ENCODE measurements around the gene ZDHHC7.
"Not testable (repeated sequence)": the region's sequence is repeated elsewhere in the genome, so short reads cannot be mapped to it uniquely, and the experiment has no call there.

The ZDHHC7 gene, protein sequence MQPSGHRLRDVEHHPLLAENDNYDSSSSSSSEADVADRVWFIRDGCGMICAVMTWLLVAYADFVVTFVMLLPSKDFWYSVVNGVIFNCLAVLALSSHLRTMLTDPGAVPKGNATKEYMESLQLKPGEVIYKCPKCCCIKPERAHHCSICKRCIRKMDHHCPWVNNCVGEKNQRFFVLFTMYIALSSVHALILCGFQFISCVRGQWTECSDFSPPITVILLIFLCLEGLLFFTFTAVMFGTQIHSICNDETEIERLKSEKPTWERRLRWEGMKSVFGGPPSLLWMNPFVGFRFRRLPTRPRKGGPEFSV

DNA sequence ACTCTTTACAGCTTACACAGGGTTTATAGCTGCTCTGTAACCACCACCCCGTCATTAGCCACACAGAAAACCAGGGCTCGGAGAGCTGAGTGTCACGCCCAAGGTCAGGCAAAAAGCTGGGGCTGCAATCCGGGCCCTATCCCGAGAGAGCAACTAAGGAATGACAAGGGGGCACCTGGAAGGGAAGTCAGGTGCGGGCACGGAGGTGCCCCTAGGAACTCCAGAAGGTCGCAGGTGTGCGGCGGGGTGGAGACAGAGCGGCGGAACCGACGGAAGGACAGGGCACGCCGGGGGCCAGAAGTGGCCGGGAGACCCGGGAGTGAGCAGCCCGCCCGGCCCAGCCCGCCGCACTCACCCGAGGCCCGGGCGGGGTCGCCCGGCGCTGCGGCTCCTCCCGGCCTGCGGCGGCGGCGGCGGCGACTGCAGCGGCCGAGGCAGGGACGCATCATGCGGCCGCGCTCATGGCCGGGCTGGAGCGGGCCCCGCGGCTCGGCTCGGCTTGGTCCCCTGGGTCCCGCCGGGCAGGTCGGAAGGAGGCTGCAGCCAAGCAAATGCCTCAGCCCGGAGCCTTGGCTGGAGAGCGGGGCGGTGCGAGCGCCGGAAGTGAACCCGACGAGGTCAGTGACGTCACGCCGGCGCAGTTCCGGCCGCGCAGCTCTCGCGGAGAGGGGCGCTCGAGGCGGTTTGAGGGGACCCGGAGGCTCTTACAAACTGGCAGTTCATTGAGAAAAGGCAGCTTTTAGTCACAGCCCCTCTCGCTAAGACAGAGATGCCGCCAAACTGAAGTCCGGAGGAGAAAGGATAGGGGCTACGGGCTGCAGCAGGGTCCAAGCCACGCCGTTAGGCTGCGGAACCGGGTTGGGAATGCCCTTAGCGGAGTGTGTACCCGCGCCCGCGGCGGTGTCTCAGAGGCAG, at the start of gene ZDHHC7:
ZDHHC7 (minus strand) TSS at position 605 of the 915 bp plus-strand sequence. CDS start 20,917 bp downstream, outside the sequence.
- DNase-seq = peak; percentile 90 to 94
- TF ChIP-seq GATA1 (IDR thresholded peaks at IDR 0.05; ENCODE audit: low read depth, low read length) (no peak), POLR2A (IDR thresholded peaks at IDR 0.05; ENCODE audit: low read length) (peak; percentile 96)

DNA sequence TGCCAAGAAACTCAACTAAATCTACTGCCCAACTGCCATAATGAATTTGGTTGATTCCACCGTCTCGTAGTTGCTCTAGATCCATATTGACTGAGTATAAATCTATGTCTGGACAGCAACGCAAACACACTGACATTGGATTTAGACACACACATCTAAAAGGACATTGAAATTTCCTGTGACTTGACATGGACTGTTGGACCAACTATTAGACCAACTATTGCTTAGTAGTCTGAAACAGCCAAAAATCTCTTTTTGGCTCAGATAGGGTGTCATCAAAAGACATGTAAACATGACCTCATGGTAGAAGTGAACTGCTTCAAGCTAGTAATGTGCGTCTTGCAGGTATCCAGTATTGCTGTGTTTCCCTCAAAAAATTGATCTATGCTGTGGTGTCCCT, 47.6 kb upstream of the ZDHHC7 start:
- DNase-seq = no peak
- TF ChIP-seq GATA1 (IDR thresholded peaks at IDR 0.05; ENCODE audit: low read depth, low read length) (no peak), POLR2A (IDR thresholded peaks at IDR 0.05; ENCODE audit: low read length) (no peak)

DNA sequence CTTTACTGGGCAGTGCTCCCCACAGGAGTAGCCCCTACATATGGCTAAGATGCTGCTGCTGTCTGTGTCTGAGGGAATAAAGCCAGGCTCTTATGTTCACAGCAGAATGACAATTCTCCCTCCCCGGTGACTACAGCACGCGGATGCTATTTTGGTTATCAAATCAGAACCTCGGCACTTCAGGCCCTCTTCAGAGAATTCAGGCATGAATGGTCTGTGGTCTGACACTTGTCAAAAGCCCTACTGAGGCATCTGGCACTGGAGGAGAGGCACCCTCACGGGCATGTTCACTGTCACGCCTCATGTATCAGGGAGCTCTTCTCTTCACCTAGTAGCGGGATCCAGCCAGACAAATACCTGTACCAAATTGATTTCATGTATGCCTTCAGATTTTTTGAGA, 46.6 kb upstream of the ZDHHC7 start:
- no peak for TF ChIP-seq GATA1 (IDR thresholded peaks at IDR 0.05; ENCODE audit: low read depth, low read length)
- TF ChIP-seq POLR2A (IDR thresholded peaks at IDR 0.05; ENCODE audit: low read length) = no peak
- DNase-seq = no peak

DNA sequence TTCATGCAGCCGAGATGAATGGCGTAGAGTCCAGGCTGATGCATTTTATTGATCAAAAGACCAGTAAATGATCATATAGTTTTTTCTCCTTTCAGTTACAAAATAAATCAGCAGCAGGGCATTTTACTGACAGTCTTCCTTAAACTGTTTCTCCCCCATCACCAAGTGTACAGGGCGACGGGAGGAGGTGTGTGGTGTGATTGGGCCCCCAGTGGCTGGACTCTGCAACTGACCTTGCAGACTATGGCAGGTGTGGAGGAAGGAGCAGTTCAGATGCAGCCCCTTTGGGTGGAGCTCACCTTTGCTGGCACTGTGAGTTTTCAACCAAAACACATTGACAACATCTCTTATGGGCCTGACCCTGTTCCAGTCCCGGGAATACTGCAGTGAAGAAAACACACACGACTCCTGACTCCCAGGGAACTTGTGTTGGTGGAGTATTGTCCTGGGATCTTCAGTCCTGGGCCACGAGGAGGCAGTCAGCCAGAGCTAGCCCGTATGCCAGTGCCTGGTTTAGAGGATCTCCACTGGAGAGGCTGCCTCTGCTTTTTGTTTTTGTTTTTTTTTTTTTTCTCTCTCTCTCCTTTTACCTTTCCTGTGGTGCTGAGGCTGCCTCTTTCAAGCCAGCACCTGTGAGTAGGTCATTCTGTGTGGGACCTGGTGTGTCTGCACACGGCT, 46.0 kb upstream of the ZDHHC7 start:
- DNase-seq = peak; percentile 16 to 18
- TF ChIP-seq POLR2A (IDR thresholded peaks at IDR 0.05; ENCODE audit: low read length) = no peak

DNA sequence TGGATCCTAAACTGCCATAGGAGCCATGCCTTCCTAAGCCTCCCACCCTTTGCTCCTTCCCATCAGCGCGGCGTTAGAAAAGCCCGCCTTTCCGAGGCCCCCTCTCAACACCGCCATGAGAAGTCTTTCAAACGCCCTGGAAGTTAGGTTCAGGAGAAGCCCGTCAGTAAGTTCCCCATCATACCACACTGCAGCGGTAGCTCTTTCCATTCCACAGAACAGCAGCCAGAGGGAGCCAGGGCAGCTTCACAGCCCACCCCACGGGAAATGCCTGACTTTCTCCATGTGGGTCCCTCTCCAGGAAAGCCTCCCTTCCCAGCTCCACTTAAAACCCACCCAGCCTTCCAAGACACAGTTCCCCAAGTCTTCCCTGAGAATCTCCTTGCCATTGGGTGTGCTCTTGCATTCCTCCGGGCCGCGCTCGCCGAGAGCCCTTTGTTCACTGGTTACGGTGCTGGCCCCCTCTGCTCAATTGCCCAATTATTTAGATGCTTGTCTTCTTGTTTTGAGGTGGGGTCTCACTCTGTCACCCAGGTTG, 44.9 kb upstream of the ZDHHC7 start:
- peak in 1 of 2 experiments; percentile 19 for DNase-seq
- TF ChIP-seq POLR2A (IDR thresholded peaks at IDR 0.05; ENCODE audit: low read length) = no peak

DNA sequence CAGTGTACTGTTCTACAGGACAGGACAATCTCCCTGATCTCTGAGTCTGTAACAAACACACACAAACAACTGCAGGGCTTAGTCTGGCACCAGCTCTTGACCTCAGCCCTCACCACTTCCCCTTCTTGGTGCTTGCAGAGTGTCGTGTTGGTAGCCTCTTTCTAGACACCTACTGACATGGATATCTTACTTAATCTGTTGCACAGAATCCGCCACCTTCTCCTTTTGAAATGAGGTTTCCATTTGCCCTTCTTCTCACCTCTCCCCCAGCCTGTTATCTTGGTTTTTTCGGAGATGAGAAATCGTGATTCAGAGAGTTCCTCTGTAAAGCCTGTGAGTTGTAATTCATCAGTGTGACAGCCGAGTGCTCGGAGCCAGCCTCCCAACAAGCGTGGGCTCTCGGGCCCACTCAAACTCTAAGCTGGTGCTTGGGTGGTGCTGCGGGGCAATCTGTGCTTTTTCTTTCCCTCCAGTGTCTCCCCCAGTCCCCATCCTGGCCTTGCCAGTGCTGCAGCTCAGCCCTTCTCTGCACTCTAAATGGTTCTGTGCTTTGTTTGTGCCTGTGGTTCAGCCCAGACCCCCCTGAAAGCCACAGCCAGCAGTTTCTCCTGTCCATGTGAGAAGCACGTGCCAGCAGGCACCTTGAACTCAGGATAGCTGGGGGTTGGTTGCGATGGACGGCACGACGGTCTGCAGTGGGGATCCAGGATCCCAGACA, 44.3 kb upstream of the ZDHHC7 start:
- DNase-seq = peak; percentile 64 to 65
- TF ChIP-seq POLR2A (IDR thresholded peaks at IDR 0.05; ENCODE audit: low read length) = no peak
- TF ChIP-seq GATA1 (IDR thresholded peaks at IDR 0.05; ENCODE audit: low read depth, low read length) = no peak

DNA sequence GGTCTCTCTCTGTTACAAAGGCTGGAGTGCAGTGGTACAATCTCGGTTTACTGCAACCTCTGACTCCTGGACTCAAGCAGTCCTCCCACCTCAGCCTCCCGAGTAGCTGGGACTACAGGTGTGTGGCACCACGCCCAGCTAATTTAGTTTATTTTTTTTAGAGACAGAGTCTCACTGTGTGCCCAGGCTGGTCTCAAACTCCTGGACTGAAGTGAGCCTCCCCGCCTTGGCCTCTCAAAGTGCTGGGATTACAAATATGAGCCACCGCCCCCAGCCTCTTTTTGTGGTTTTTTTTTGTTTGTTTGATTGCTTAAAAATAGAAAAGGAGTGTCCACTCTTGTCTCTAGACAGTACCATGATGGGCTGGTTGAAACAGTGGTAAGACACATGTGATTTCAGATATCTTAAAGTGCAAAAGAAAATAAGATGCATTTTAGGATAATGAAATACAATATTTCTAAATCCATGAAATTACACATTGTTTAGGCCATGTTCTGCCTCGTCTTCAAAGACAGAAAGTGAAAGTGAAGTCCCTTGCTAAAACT, 43.7 kb upstream of the ZDHHC7 start:
- DNase-seq = no peak
- no peak for TF ChIP-seq GATA1 (IDR thresholded peaks at IDR 0.05; ENCODE audit: low read depth, low read length)
- TF ChIP-seq POLR2A (IDR thresholded peaks at IDR 0.05; ENCODE audit: low read length) = no peak

DNA sequence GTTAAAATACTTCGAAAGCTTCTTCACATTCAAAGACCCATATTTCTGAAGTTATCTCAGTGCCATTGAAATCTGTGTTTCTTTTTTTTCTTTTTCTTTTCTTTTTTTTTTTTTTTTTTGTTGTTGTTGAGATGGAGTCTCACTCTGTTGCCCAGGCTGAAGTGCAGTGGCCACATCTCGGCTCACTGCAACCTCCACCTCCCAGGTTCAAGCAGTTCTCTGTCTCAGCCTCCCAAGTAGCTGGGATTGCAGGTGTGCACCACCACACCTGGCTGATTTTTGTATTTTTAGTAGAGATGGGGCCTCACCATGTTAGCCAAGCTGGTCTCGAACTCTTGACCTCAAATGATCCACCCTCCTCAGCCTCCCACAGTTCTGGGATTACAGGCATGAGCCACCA, 43.0 kb upstream of the ZDHHC7 start:
- DNase-seq = not testable (repeated sequence)

DNA sequence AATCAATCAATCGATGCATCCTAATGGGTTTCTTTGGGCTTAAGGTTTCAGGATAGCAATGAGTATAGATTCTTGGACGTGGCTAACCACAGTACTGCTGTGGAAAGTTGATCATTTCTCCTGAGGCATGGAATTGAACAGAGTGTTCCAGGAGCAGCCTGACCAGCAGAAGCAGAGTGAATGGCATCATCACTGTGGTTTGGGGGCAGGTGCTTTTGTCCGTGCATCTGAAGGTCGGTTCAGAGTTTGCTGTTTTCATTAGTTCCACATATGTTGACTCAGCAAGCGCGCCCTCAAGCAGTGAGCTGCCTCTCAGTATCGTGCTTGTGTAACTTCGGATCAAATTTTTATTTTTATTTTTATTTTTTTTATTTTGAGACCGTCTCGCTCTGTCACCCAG, 41.2 kb upstream of the ZDHHC7 start:
- DNase-seq = no peak

DNA sequence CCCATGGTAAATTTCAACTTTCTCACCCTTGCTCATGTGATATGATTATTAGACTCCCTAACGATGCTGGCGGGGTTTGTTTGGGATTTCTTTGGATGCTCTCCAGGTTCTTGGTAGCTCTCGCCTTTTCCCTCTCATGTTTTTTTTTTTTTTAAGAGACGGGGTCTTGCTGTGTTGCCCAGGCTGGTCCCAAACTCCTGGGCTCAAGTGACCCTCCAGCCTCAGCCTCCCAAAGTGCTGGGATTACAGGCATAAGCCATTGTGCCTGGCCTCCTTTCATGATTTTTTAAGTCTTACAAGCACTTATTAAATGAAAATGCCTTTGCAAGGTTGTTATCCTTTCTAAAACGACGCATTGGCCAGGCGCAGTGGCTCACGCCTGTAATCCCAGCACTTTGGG, 40.3 kb upstream of the ZDHHC7 start:
- TF ChIP-seq GATA1 (IDR thresholded peaks at IDR 0.05; ENCODE audit: low read depth, low read length) = no peak
- TF ChIP-seq POLR2A (IDR thresholded peaks at IDR 0.05; ENCODE audit: low read length) = no peak
- DNase-seq = no peak

More for the DNA sequence above, 41.2 kb upstream of the ZDHHC7 start:
- no peak for TF ChIP-seq POLR2A (IDR thresholded peaks at IDR 0.05; ENCODE audit: low read length)
- no peak for TF ChIP-seq GATA1 (IDR thresholded peaks at IDR 0.05; ENCODE audit: low read depth, low read length)

DNA sequence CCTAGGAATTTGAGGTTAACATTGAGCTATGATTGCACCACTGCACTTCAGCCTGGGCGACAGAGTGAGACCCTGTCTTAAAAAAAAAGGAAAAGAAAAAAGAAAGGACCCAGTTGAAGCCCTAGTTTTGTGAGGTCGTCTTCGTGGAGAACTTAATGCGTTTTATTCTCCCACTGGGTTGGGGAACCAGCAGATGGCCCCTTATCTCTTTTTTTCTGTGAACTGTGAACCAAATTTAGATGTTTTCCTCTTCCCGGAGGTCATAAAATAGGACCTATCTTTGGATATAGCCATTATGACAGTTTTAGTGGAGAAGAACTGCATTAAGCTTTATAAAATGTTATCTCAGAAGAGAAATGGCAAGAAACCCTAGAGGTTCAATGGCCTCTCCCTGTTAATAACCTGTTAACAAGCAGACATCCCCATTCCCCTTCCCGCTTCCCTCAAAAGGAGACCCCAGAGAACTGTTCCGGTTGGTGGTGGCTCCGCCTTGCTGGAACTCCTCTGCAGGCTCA, 39.8 kb upstream of the ZDHHC7 start:
- TF ChIP-seq GATA1 (IDR thresholded peaks at IDR 0.05; ENCODE audit: low read depth, low read length) = no peak
- TF ChIP-seq POLR2A (IDR thresholded peaks at IDR 0.05; ENCODE audit: low read length) = no peak
- DNase-seq = no peak

DNA sequence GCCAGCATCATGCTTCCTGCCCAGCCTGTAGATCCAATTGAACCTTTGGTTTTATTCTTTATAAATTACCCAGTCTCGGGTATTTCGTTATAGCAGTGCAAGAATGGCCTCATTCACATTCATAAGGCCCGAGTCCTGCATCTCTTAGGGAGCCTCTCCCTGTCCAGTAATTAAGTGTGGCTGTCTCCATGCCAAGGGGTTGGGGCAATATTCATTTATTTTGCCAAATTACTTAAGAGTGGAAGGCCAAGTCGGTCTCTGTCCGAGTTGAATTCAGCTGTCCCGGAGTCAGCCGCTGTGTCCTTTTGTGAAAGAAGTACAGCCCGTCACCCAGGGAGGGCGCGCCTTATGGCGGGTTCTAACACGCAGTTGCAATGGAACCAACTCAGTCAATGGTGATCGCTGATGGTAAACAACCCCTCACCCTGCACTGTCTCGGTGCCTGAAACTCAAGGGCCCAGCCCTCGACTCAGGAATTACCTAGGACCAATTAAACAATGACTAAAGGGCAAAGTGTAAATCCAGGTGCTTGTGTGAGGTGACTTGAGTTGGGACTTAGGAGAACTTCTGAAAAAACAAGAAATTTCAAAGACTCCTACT, 38.5 kb upstream of the ZDHHC7 start:
- DNase-seq = no peak
- no peak for TF ChIP-seq GATA1 (IDR thresholded peaks at IDR 0.05; ENCODE audit: low read depth, low read length)
- TF ChIP-seq POLR2A (IDR thresholded peaks at IDR 0.05; ENCODE audit: low read length) = no peak

All from erythroblast (primary cell).